GM19438 (cell line): Measurements from ENCODE around the gene CIB2.
A peak's percentile ranks its signal among the peaks of the same experiment; 100 is the strongest.

ENCODE experiments used
- ATAC-seq: cut with Tn5 transposase; IDR thresholded peaks from one replicate; pipeline ENCODE4 v1.9.1; 2021; ENCODE audit warnings: low read depth; ENCODE audit not compliant: unreplicated experiment

CIB2 gene

GRCh38 chr15:78069462-78070029 lies 61.7 kb downstream of the CIB2 start:
- ATAC-seq: no peak

- peak; percentile 14 for ATAC-seq
Observed at GRCh38 chr15:78069052-78069414, 62.2 kb downstream of the CIB2 start.

GRCh38 chr15:78067328-78068228 lies 63.7 kb downstream of the CIB2 start:
- ATAC-seq: no peak

- peak; percentile 50 for ATAC-seq
Observed at GRCh38 chr15:78065973-78066946, 65.0 kb downstream of the CIB2 start.

GRCh38 chr15:78065284-78065872 lies 65.9 kb downstream of the CIB2 start:
- no peak for ATAC-seq

GRCh38 chr15:78064544-78064943 lies 66.7 kb downstream of the CIB2 start:
- no peak for ATAC-seq

- ATAC-seq: no peak
Observed at GRCh38 chr15:78063970-78064385, 67.3 kb downstream of the CIB2 start.

GRCh38 chr15:78063217-78063616 lies 68.0 kb downstream of the CIB2 start:
- ATAC-seq: no peak

GRCh38 chr15:78061963-78062427 lies 69.2 kb downstream of the CIB2 start:
- ATAC-seq: no peak

GRCh38 chr15:78060232-78060631 lies 71.0 kb downstream of the CIB2 start:
- ATAC-seq: no peak

- no peak for ATAC-seq
Observed at GRCh38 chr15:78059110-78059839, 72.0 kb downstream of the CIB2 start.

GRCh38 chr15:78058401-78058935 lies 72.8 kb downstream of the CIB2 start:
- no peak for ATAC-seq

- no peak for ATAC-seq
Observed at GRCh38 chr15:78057803-78058202, 73.4 kb downstream of the CIB2 start.

GRCh38 chr15:78056714-78057269 lies 74.5 kb downstream of the CIB2 start:
- ATAC-seq: no peak

- ATAC-seq: no peak
Observed at GRCh38 chr15:78055919-78056713, 75.1 kb downstream of the CIB2 start.

GRCh38 chr15:78054966-78055365 lies 76.3 kb downstream of the CIB2 start:
- ATAC-seq: no peak
